OCI-LY3 (cell line): ENCODE data around the gene CFI.

Experiments
- EZH2phosphoT487 ChIP-seq: fragments of 200-600 bp; shearing (Covaris generic); IDR thresholded peaks from 2 replicates; pipeline ENCODE4 v1.6.1; 2018; ENCODE audit warnings: antibody characterized with exemption, mixed run types, low read depth
- TF ChIP-seq, protein P1 (sequence below): fragments of 200-600, 300-600 bp; sonication (generic); IDR thresholded peaks from 2 replicates; pipeline ENCODE4 v1.5.1; 2014; ENCODE audit warnings: antibody characterized with exemption, low read length, low read depth

DNA sequence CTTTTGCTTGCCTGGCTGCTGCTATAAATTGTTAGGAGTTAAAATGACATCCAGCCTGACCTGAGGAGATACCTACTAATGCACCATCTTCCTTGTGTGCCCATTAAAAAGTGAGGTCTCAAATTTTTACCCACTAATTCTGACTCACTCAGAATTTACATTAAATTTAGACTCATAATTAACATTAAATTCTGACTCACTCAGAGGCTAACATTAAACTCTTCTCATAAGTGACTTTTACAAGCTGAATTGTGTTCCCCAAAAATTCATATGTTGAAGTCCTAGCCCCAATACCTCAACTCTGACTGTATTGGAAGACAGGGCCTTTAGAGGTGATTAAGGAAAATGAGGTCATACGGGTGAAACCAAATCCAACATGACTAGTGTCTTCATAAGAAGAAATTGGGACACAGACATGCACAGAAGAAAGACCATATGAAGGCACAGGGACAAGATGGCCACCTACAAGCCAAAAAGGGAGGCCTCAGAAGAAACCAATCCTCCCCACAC, 110.3 kb downstream of the CFI start:
- TF ChIP-seq, protein P1, sequence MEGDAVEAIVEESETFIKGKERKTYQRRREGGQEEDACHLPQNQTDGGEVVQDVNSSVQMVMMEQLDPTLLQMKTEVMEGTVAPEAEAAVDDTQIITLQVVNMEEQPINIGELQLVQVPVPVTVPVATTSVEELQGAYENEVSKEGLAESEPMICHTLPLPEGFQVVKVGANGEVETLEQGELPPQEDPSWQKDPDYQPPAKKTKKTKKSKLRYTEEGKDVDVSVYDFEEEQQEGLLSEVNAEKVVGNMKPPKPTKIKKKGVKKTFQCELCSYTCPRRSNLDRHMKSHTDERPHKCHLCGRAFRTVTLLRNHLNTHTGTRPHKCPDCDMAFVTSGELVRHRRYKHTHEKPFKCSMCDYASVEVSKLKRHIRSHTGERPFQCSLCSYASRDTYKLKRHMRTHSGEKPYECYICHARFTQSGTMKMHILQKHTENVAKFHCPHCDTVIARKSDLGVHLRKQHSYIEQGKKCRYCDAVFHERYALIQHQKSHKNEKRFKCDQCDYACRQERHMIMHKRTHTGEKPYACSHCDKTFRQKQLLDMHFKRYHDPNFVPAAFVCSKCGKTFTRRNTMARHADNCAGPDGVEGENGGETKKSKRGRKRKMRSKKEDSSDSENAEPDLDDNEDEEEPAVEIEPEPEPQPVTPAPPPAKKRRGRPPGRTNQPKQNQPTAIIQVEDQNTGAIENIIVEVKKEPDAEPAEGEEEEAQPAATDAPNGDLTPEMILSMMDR = no peak
- TF ChIP-seq EZH2phosphoT487 = no peak
